ENCODE measurements around the gene CENPM. TPM values are rescaled to one million over a fixed set of nuclear protein-coding genes. Genes with fewer than 3 reads are reported as not detected.

CENPM gene
- total and polyA plus RNA-seq, 2 donors (not counting 3 experiments of a cell fraction or from before 2014, with no cell fraction given), result 34.5 to 37.4 TPM

- POLR2A ChIA-PET, result no interaction called here
- H2AFZ ChIP-seq (ENCODE audit: low read depth, low read length), result no peak overlapping the region
- no peak overlapping the region for H3K27ac ChIP-seq (ENCODE audit: insufficient read depth, low read depth, low read length)
- no peaks in the 10 kb centered on the region for H3K79me2 ChIP-seq (ENCODE audit: control insufficient read depth, insufficient read depth, low read length)
- BruUV-seq (replicated peaks), result no TSS peak
- no peaks in the 10 kb centered on the region for H3K36me3 ChIP-seq (ENCODE audit: control insufficient read depth in 2 of 2, extremely low read depth in 1 of 2, insufficient read depth in 2 of 2, low read length in 2 of 2)
- FAIRE-seq (no peak), DNase-seq (ENCODE audit: low read depth, low spot score) (no peak)
- H3K4me1 ChIP-seq (ENCODE audit: control insufficient read depth, extremely low read depth, insufficient read depth, low read length), result peaks cover 3% of the 10 kb centered on the region
- TF ChIP-seq MYC (IDR thresholded peaks at IDR 0.05; ENCODE audit: low read depth, low read length) (no peak), POLR2AphosphoS5 (IDR thresholded peaks at IDR 0.05; ENCODE audit: insufficient read depth, low read depth, low read length) (no peak), EZH2 (IDR thresholded peaks at IDR 0.05; ENCODE audit: borderline replicate concordance, low read depth, low read length, severe bottlenecking) (no peak)
- dilution Hi-C loops (cut with MboI; ENCODE audit: extremely low pct_ligation_motif_present, low sequenced_read_pairs), result no loop called here
- H3K27me3 ChIP-seq (ENCODE audit: control insufficient read depth in 2 of 2, insufficient read depth in 2 of 2, low read length in 2 of 2), result peaks cover 24 to 31% of the 10 kb centered on the region in 2 experiments
- CTCF ChIA-PET, result interaction anchor here (2.0 kb wide), 1 partner anchor 134 kb away, joined by 4 read pairs; no protein-coding TSS in a partner anchor
- H3K4me3 ChIP-seq (replicated peaks in 1 of 3; ENCODE audit: insufficient read depth in 1 of 3, low read depth in 1 of 3, low read length in 3 of 3), result no peak overlapping the region
- H3K9me1 ChIP-seq (replicated peaks; ENCODE audit: control insufficient read depth, extremely low read depth, insufficient read depth, low read length), result no peaks in the 10 kb centered on the region
- intact Hi-C loops (cut with micrococcal nuclease), result no loop called here
- no peak overlapping the region for H3K4me2 ChIP-seq (ENCODE audit: insufficient read depth, low read length)
- no peaks in the 10 kb centered on the region for H4K20me1 ChIP-seq (replicated peaks; ENCODE audit: control insufficient read depth, extremely low read depth, insufficient read depth, low read length)
- no peak overlapping the region for H3K9ac ChIP-seq (replicated peaks; ENCODE audit: extremely low read depth, insufficient read depth, low read length)
- H3K9me3 ChIP-seq (replicated peaks; ENCODE audit: control insufficient read depth, insufficient read depth, low read length), result no peaks in the 10 kb centered on the region
Observed at GRCh38 chr22:41978732-41979131, 31.8 kb upstream of the CENPM start.

- Histone ChIP-seq H3K9me1 (replicated peaks; ENCODE audit: control insufficient read depth, extremely low read depth, insufficient read depth, low read length) (no peaks in the 10 kb centered on the region), H3K9me3 (replicated peaks; ENCODE audit: control insufficient read depth, insufficient read depth, low read length) (no peaks in the 10 kb centered on the region), H3K4me1 (ENCODE audit: control insufficient read depth, extremely low read depth, insufficient read depth, low read length) (peaks cover 3% of the 10 kb centered on the region), H3K27ac (ENCODE audit: insufficient read depth, low read depth, low read length) (no peak overlapping the region), H3K36me3 (ENCODE audit: control insufficient read depth in 2 of 2, extremely low read depth in 1 of 2, insufficient read depth in 2 of 2, low read length in 2 of 2) (no peaks in the 10 kb centered on the region), H3K27me3 (ENCODE audit: control insufficient read depth in 2 of 2, insufficient read depth in 2 of 2, low read length in 2 of 2) (peaks cover 24 to 31% of the 10 kb centered on the region in 2 experiments), H4K20me1 (replicated peaks; ENCODE audit: control insufficient read depth, extremely low read depth, insufficient read depth, low read length) (no peaks in the 10 kb centered on the region), H3K9ac (replicated peaks; ENCODE audit: extremely low read depth, insufficient read depth, low read length) (no peak overlapping the region), H3K4me2 (ENCODE audit: insufficient read depth, low read length) (no peak overlapping the region), H2AFZ (ENCODE audit: low read depth, low read length) (peak overlapping the region; percentile 37), H3K79me2 (ENCODE audit: control insufficient read depth, insufficient read depth, low read length) (no peaks in the 10 kb centered on the region), H3K4me3 (replicated peaks in 1 of 3; ENCODE audit: insufficient read depth in 1 of 3, low read depth in 1 of 3, low read length in 3 of 3) (peak overlapping the region in 1 of 3 experiments; percentile 19)
- DNase-seq (ENCODE audit: low read depth, low spot score) (no peak), FAIRE-seq (no peak)
- intact Hi-C loops (cut with micrococcal nuclease), result no loop called here
- POLR2A ChIA-PET, result no interaction called here
- CTCF ChIA-PET, result interaction anchor here (0.8 to 2.0 kb wide), 2 partner anchors 11 to 136 kb away, joined by 3 to 4 read pairs; no protein-coding TSS in a partner anchor
- no TSS peak for BruUV-seq (replicated peaks)
- peak; percentile 91 for TF ChIP-seq EZH2 (IDR thresholded peaks at IDR 0.05; ENCODE audit: borderline replicate concordance, low read depth, low read length, severe bottlenecking)
- TF ChIP-seq JUN (IDR thresholded peaks at IDR 0.05; ENCODE audit: borderline replicate concordance, insufficient read depth, insufficient read length, low read depth), result no peak
- dilution Hi-C loops (cut with MboI; ENCODE audit: extremely low pct_ligation_motif_present, low sequenced_read_pairs), result no loop called here
Observed at GRCh38 chr22:41976961-41977566, 30.1 kb upstream of the CENPM start.
